Measurements from ENCODE around the gene KRT31. TPM values are rescaled to one million over a fixed set of nuclear protein-coding genes. Genes with fewer than 3 reads are reported as not detected.

KRT31 gene
- polyA plus RNA-seq, 3 donors = not detected

DNA sequence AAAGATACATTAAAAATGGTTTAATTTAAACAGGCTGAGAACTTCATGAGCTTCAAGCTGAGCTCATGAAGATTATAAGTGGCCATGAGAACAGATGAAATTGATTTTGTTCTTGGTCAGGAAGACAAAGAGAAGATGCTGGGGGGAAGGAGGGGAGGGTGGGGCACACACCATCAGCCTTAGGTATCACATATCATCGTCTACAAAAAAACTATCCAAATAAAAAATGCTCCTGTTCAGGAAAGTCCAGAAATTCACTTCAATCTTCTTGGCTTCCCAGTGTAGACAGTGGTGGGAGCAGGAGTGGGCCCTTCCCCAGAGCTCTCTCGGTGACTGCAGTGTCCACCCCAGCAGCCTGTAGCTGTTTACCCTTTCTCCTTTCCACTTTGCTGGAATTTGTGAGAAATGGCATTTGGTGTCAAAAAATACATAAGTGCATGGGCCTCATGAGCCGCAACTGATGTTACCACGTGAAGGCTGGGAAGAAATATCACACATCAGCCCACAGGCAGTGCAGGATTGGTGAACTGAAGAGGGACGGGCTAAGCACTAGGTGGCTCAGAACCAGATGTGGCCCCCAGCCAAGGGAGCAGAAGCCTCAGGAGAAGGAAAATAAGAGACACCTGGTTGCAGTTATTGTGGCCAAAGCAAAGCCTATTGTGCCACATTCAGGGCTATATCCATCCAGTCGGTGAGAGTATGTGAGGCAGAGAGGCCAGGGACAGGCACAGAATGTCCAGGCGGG, 20.9 kb upstream of the KRT31 start:
- Histone ChIP-seq H2AFZ (ENCODE audit: insufficient read depth, low read depth, low read length, poor library complexity, severe bottlenecking) (no peak overlapping the region), H3K79me2 (ENCODE audit: insufficient read depth, low read length) (no peaks in the 10 kb centered on the region), H3K27ac (ENCODE audit: low read depth in 1 of 2, low read length in 2 of 2) (no peak overlapping the region), H3K4me1 (ENCODE audit: control insufficient read depth in 1 of 2, insufficient read depth in 2 of 2, low read length in 2 of 2) (peaks cover 4 to 5% of the 10 kb centered on the region in 2 donors), H3K4me3 (replicated peaks in 1 of 3; ENCODE audit: low read depth in 2 of 3, low read length in 3 of 3) (no peak overlapping the region), H3K9ac (ENCODE audit: insufficient read depth, low read length, poor library complexity, severe bottlenecking) (no peak overlapping the region), H3K9me3 (replicated peaks in 1 of 2; ENCODE audit: control insufficient read depth in 1 of 2, insufficient read depth in 1 of 2, low read length in 2 of 2) (no peaks in the 10 kb centered on the region), H3K36me3 (replicated peaks in 1 of 2; ENCODE audit: control insufficient read depth in 1 of 2, insufficient read depth in 2 of 2, low read length in 2 of 2) (no peaks in the 10 kb centered on the region), H3K27me3 (ENCODE audit: control insufficient read depth in 2 of 2, insufficient read depth in 2 of 2, low read length in 2 of 2) (no peaks in the 10 kb centered on the region), H3K4me2 (replicated peaks; ENCODE audit: extremely low read depth, low read length, poor library complexity, severe bottlenecking) (no peak overlapping the region), H4K20me1 (ENCODE audit: insufficient read depth, low read length) (no peaks in the 10 kb centered on the region)
- no peak overlapping the region for H3K4me3 Mint-ChIP-seq
- TF ChIP-seq, protein P1, sequence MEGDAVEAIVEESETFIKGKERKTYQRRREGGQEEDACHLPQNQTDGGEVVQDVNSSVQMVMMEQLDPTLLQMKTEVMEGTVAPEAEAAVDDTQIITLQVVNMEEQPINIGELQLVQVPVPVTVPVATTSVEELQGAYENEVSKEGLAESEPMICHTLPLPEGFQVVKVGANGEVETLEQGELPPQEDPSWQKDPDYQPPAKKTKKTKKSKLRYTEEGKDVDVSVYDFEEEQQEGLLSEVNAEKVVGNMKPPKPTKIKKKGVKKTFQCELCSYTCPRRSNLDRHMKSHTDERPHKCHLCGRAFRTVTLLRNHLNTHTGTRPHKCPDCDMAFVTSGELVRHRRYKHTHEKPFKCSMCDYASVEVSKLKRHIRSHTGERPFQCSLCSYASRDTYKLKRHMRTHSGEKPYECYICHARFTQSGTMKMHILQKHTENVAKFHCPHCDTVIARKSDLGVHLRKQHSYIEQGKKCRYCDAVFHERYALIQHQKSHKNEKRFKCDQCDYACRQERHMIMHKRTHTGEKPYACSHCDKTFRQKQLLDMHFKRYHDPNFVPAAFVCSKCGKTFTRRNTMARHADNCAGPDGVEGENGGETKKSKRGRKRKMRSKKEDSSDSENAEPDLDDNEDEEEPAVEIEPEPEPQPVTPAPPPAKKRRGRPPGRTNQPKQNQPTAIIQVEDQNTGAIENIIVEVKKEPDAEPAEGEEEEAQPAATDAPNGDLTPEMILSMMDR (IDR thresholded peaks at IDR 0.05) = no peak
- WGBS (ENCODE audit: insufficient coverage) = 92% methylated on average over 5 of the region's 7 CpGs
- no peaks in the 10 kb centered on the region for H3K36me3 Mint-ChIP-seq
- H3K4me1 Mint-ChIP-seq = peaks cover 7% of the 10 kb centered on the region
- peak overlapping the region in 1 of 7 donors; percentile 26 for H3K27ac Mint-ChIP-seq
- intact Hi-C loops (cut with micrococcal nuclease) = no loop called here
- no peaks in the 10 kb centered on the region for H3K9me3 Mint-ChIP-seq
- peaks cover 6 to 9% (median 6%) of the 10 kb centered on the region in 3 donors for H3K27me3 Mint-ChIP-seq (ENCODE audit: low read depth in 3 of 3)
- no peak for DNase-seq

- H3K4me2 ChIP-seq (replicated peaks; ENCODE audit: extremely low read depth, low read length, poor library complexity, severe bottlenecking) = no peak overlapping the region
- no CpG with 5 or more reads among the region's 4 CpGs for WGBS (ENCODE audit: insufficient coverage)
- TF ChIP-seq, protein P1 (IDR thresholded peaks at IDR 0.05) = peak; percentile 63
Measured at GRCh38 chr17:41417576-41418015, 20.2 kb upstream of the KRT31 start.

More at GRCh38 chr17:41417576-41418015, 20.2 kb upstream of the KRT31 start:
- Histone ChIP-seq H4K20me1 (ENCODE audit: insufficient read depth, low read length) (no peaks in the 10 kb centered on the region), H3K4me3 (replicated peaks in 1 of 3; ENCODE audit: low read depth in 2 of 3, low read length in 3 of 3) (no peak overlapping the region), H3K36me3 (replicated peaks in 1 of 2; ENCODE audit: control insufficient read depth in 1 of 2, insufficient read depth in 2 of 2, low read length in 2 of 2) (no peaks in the 10 kb centered on the region), H3K79me2 (ENCODE audit: insufficient read depth, low read length) (no peaks in the 10 kb centered on the region), H3K9me3 (replicated peaks in 1 of 2; ENCODE audit: control insufficient read depth in 1 of 2, insufficient read depth in 1 of 2, low read length in 2 of 2) (no peaks in the 10 kb centered on the region), H2AFZ (ENCODE audit: insufficient read depth, low read depth, low read length, poor library complexity, severe bottlenecking) (no peak overlapping the region), H3K9ac (ENCODE audit: insufficient read depth, low read length, poor library complexity, severe bottlenecking) (no peak overlapping the region), H3K27me3 (ENCODE audit: control insufficient read depth in 2 of 2, insufficient read depth in 2 of 2, low read length in 2 of 2) (no peaks in the 10 kb centered on the region), H3K27ac (ENCODE audit: low read depth in 1 of 2, low read length in 2 of 2) (no peak overlapping the region), H3K4me1 (ENCODE audit: control insufficient read depth in 1 of 2, insufficient read depth in 2 of 2, low read length in 2 of 2) (peaks cover 4 to 5% of the 10 kb centered on the region in 2 donors)
- Mint-ChIP-seq H3K36me3 (no peaks in the 10 kb centered on the region), H3K4me1 (peaks cover 7% of the 10 kb centered on the region), H3K27ac (no peak overlapping the region), H3K27me3 (ENCODE audit: low read depth in 3 of 3) (peaks cover 8 to 9% (median 8%) of the 10 kb centered on the region in 3 donors), H3K4me3 (no peak overlapping the region), H3K9me3 (no peaks in the 10 kb centered on the region)
- DNase-seq = peak in 1 of 3 donors; percentile 3
- intact Hi-C loops (cut with micrococcal nuclease) = no loop called here
